GM23248 (cell line): ENCODE measurements around the gene AP1G2. TPM values are rescaled to one million over a fixed set of nuclear protein-coding genes. Genes with fewer than 3 reads are reported as not detected.

ENCODE experiments used
- DNase-seq: peaks from one replicate; pipeline ENCODE4 v3.0.0-alpha.2; 2015
- H2AFZ ChIP-seq: fragments of 200-600 bp; sonication (generic); 2 replicates; pipeline ENCODE4 v1.6.1; 2016; ENCODE audit warnings: antibody characterized with exemption
- H3F3A ChIP-seq: fragments of 200-600 bp; sonication (generic); 2 replicates; pipeline ENCODE4 v1.6.1; 2016; ENCODE audit warnings: mild to moderate bottlenecking, antibody characterized with exemption, mixed run types; ENCODE audit not compliant: insufficient read depth
- H3K27ac ChIP-seq: fragments of 200-600 bp; sonication (generic); 2 replicates; pipeline ENCODE4 v1.5.1; 2016; ENCODE audit warnings: mild to moderate bottlenecking
- H3K27me3 ChIP-seq: fragments of 200-600 bp; sonication (generic); replicated peaks from 2 replicates; pipeline ENCODE4 v1.6.1; 2016; ENCODE audit warnings: mild to moderate bottlenecking; ENCODE audit not compliant: insufficient read depth
- H3K36me3 ChIP-seq: fragments of 200-600 bp; sonication (generic); 2 replicates; pipeline ENCODE4 v1.6.1; 2016; ENCODE audit warnings: low read depth, mild to moderate bottlenecking
- H3K4me1 ChIP-seq: fragments of 200-600 bp; sonication (generic); 2 replicates; pipeline ENCODE4 v1.6.1; 2016; ENCODE audit warnings: mild to moderate bottlenecking; ENCODE audit not compliant: insufficient read depth
- H3K4me2 ChIP-seq: fragments of 200-600 bp; sonication (generic); one replicate; pipeline ENCODE4 v1.6.1; 2016; ENCODE audit warnings: mild to moderate bottlenecking; ENCODE audit not compliant: unreplicated experiment
- H3K4me3 ChIP-seq: fragments of 200-600 bp; sonication (generic); 2 replicates; pipeline ENCODE4 v1.5.1; 2016; ENCODE audit warnings: mild to moderate bottlenecking
- H3K79me2 ChIP-seq: fragments of 200-600 bp; sonication (generic); 2 replicates; pipeline ENCODE4 v1.6.1; 2016; ENCODE audit warnings: mild to moderate bottlenecking; ENCODE audit not compliant: insufficient read depth
- H3K9ac ChIP-seq: fragments of 200-600 bp; sonication (generic); 2 replicates; pipeline ENCODE4 v1.6.1; 2016; ENCODE audit warnings: mild to moderate bottlenecking
- H3K9me2 ChIP-seq: fragments of 200-600 bp; sonication (generic); 2 replicates; pipeline ENCODE4 v1.6.1; 2016; ENCODE audit warnings: mixed run types, mild to moderate bottlenecking, moderate library complexity; ENCODE audit not compliant: insufficient read depth
- H3K9me3 ChIP-seq: fragments of 200-600 bp; sonication (generic); one replicate; pipeline ENCODE4 v1.6.1; 2017; ENCODE audit warnings: low read depth
- H4K20me1 ChIP-seq: fragments of 200-600 bp; sonication (generic); 2 replicates; pipeline ENCODE4 v1.6.0; 2016; ENCODE audit not compliant: insufficient read depth
- EZH2 ChIP-seq: fragments of 200-600 bp; sonication (generic); IDR thresholded peaks from 2 replicates; pipeline ENCODE4 v1.6.1; 2018; ENCODE audit warnings: antibody characterized with exemption, mild to moderate bottlenecking; ENCODE audit not compliant: insufficient read depth, poor library complexity, severe bottlenecking
- EZH2phosphoT487 ChIP-seq: fragments of 200-600 bp; sonication (generic); IDR thresholded peaks from 2 replicates; pipeline ENCODE4 v1.6.1; 2018; ENCODE audit warnings: antibody characterized with exemption, moderate library complexity, mild to moderate bottlenecking, low read depth; ENCODE audit not compliant: insufficient read depth
- WGBS, 2 experiments: methylation state at CpG; one replicate each; pipeline ENCODE4 v1.1.6; 2015 to 2017; ENCODE audit warnings: low lambda C conversion rate in 2 of 2, low coverage in 1 of 2; ENCODE audit errors: missing lambda C conversion rate in 2 of 2; 5-methylcytosine and 5-hydroxymethylcytosine counted together
- in situ Hi-C: fragments of 300-500 bp; cut with MboI; formaldehyde crosslinking; loops from 2 replicates; pipeline ENCODE4 v1.15.0; 2020
- polyA plus RNA-seq: library from polyadenylated mRNA; unstranded; fragments of >200 nt; fragmentation: Nextera tagmentation; extraction: Ambion mirVana; gene quantifications from 2 replicates; pipeline ENCODE4 v1.2.1, GENCODE V29; 2016
- total RNA-seq: library from RNA; depleted of rRNA; stranded (reverse); fragments of >200 nt; shearing (Covaris generic); gene quantifications from 2 replicates; pipeline ENCODE4 v1.2.3, GENCODE V29; 2014

Gene AP1G2
- total and polyA plus RNA-seq, 2 experiments from 2014 or later, result 10.2 to 13.7 TPM

- no peaks in the 10 kb centered on the region for H3K4me1 ChIP-seq
- no peak overlapping the region for H3K4me3 ChIP-seq
- no peak for DNase-seq
- H3K27me3 ChIP-seq, result no peaks in the 10 kb centered on the region; the same call in 1 of the 2 replicates
- in situ Hi-C loops, result no loop called here
- H4K20me1 ChIP-seq, result no peaks in the 10 kb centered on the region
- H3K9me3 ChIP-seq, result no peaks in the 10 kb centered on the region
- H3K36me3 ChIP-seq, result no peaks in the 10 kb centered on the region
- no peak overlapping the region for H3K4me2 ChIP-seq
- H3K79me2 ChIP-seq, result no peaks in the 10 kb centered on the region
- H3K9me2 ChIP-seq, result no peaks in the 10 kb centered on the region
- TF ChIP-seq EZH2phosphoT487 (no peak), EZH2 (no peak)
- no peak overlapping the region for H3K9ac ChIP-seq
- H2AFZ ChIP-seq, result no peak overlapping the region
- 58% methylated on average over 2 of the region's 2 CpGs for WGBS, 2 experiments
- no peaks in the 10 kb centered on the region for H3F3A ChIP-seq
- H3K27ac ChIP-seq, result no peak overlapping the region
Measured at GRCh38 chr14:23604148-23604547, 36.6 kb upstream of the AP1G2 start.

- no peaks in the 10 kb centered on the region for H4K20me1 ChIP-seq
- no peaks in the 10 kb centered on the region for H3K4me1 ChIP-seq
- no peaks in the 10 kb centered on the region for H3F3A ChIP-seq
- no peak overlapping the region for H2AFZ ChIP-seq
- no peak overlapping the region for H3K9ac ChIP-seq
- no peaks in the 10 kb centered on the region for H3K79me2 ChIP-seq
- H3K9me3 ChIP-seq, result no peaks in the 10 kb centered on the region
- no peak for TF ChIP-seq EZH2phosphoT487
- TF ChIP-seq EZH2, result no peak
- no peaks in the 10 kb centered on the region; the same call in 1 of the 2 replicates for H3K27me3 ChIP-seq
- H3K9me2 ChIP-seq, result no peaks in the 10 kb centered on the region
- no peak overlapping the region for H3K4me3 ChIP-seq
- no peaks in the 10 kb centered on the region for H3K36me3 ChIP-seq
- no peak overlapping the region for H3K27ac ChIP-seq
- no peak overlapping the region for H3K4me2 ChIP-seq
- DNase-seq, result no peak
- in situ Hi-C loops, result no loop called here
- 0 to 12% methylated on average over 2 of the region's 2 CpGs for WGBS, 2 experiments
Measured at GRCh38 chr14:23603103-23603502, 35.5 kb upstream of the AP1G2 start.

DNA sequence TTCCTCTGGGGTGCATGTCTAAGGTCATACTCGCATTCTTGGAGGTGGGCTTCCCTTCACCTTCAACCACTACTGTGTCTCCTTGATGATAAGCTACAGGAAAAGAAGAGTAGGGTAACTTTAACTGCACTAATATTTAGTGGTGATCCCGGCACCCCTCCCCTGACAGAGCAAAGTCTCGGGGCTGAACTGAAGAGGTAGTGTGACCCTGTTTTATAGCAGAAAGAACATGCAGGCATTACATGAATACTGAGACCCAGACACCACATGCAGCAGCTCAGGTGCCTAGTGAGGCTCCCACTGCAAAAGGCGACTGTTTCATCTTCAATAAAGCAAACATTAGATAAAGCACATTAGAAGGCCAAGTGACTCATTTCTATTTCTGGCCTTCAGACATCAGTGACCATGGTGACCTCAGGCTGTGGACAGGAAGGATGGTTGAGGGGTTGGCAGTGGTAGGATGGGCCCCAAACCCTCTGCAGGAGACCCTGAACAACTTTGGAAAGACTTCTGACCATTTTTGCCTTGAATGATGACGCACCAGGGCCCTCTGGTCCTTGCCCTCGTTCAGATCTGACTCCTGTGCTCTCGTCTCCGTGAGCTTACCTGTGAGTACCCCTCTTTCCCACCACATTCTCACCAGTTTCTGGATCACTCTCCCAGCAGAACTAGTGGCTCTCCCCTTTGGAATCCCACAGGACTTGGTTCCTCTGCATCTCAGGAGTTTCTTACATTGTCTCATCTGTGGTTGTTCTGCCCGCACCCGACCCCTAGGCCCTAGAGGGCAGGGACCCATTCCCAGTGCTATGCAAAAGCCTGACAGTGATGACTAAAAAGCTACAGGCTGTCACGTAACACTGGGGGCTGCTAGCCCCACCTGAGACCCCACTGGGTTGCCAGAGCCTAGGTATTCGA lies 34.8 kb upstream of the AP1G2 start:
- Histone ChIP-seq H3F3A (no peaks in the 10 kb centered on the region), H3K27me3 (no peaks in the 10 kb centered on the region; the same call in 1 of the 2 replicates), H2AFZ (no peak overlapping the region), H4K20me1 (no peaks in the 10 kb centered on the region), H3K4me3 (no peak overlapping the region), H3K27ac (no peak overlapping the region), H3K4me2 (no peak overlapping the region), H3K36me3 (no peaks in the 10 kb centered on the region), H3K9me2 (no peaks in the 10 kb centered on the region), H3K79me2 (no peaks in the 10 kb centered on the region), H3K9me3 (no peaks in the 10 kb centered on the region), H3K4me1 (no peaks in the 10 kb centered on the region), H3K9ac (no peak overlapping the region)
- in situ Hi-C loops, result no loop called here
- WGBS, 2 experiments, result 47 to 53% methylated on average over 12 of the region's 12 CpGs
- TF ChIP-seq EZH2phosphoT487, result no peak
- no peak for TF ChIP-seq EZH2
- DNase-seq, result no peak

GRCh38 chr14:23601845-23602180 lies 34.2 kb upstream of the AP1G2 start:
- Histone ChIP-seq H3K27ac (no peak overlapping the region), H4K20me1 (no peaks in the 10 kb centered on the region), H3K4me3 (no peak overlapping the region), H3K4me2 (no peak overlapping the region), H3K9me2 (no peaks in the 10 kb centered on the region), H3K9me3 (no peaks in the 10 kb centered on the region), H3K27me3 (no peaks in the 10 kb centered on the region; the same call in 1 of the 2 replicates), H3K4me1 (no peaks in the 10 kb centered on the region), H3K79me2 (no peaks in the 10 kb centered on the region), H2AFZ (no peak overlapping the region), H3K9ac (no peak overlapping the region), H3K36me3 (no peaks in the 10 kb centered on the region), H3F3A (no peaks in the 10 kb centered on the region)
- in situ Hi-C loops, result no loop called here
- DNase-seq, result no peak
- TF ChIP-seq EZH2phosphoT487 (no peak), EZH2 (no peak)
- WGBS, 2 experiments, result 9 to 22% methylated on average over 1 of the region's 1 CpG
